Hematopoietic multipotent progenitor cell (in vitro differentiated cells): Measurements from ENCODE around the gene RNASEH2B. TPM values are rescaled to one million over a fixed set of nuclear protein-coding genes. Genes with fewer than 3 reads are reported as not detected.

Experiments used
- DNase-seq, 3 donors: peaks; one replicate each; pipeline ENCODE4 v3.0.0-alpha.2; 2011 to 2015; ENCODE audit warnings: low read depth in 2 of 3, low spot score in 2 of 3
- total RNA-seq: library from RNA; depleted of rRNA; stranded (reverse); fragments of >200 nt; gene quantifications from one replicate; pipeline ENCODE4 v1.2.3, GENCODE V29; 2012

RNASEH2B gene
- total RNA-seq, 1 donor = 57.1 TPM

DNA sequence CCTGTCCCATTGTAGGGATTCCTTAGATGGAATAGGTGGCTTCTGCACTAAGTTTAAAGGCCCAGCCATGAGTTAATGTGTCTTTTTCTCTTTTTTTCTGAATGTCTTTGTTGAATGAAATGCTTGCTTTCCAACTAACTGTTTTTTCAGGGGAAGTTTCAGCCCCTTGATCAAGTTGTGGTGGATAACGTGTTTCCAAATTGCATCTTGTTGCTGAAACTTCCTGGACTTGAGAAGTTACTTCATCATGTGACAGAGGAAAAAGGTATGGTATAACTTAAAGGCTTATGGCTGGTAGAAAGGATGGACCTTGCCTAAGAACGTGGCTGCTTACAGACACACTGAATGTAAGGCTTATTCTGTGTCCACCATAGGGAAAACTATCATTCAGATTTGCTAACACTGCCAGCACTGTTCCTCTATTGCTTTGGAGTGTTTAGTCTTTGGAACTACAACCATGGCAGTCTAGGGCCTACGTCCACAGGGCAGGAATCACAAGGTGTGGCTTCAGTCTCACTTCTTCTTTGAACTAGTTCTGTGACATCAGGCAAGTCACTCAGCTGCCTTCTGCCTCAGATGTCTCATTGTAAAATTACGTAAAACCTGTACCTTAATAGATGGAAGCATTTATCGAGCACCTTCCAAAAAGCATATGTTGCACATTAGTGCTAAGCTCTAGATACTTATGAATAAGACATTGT is 25.3 kb downstream of the RNASEH2B start:
- no peak for DNase-seq

DNA sequence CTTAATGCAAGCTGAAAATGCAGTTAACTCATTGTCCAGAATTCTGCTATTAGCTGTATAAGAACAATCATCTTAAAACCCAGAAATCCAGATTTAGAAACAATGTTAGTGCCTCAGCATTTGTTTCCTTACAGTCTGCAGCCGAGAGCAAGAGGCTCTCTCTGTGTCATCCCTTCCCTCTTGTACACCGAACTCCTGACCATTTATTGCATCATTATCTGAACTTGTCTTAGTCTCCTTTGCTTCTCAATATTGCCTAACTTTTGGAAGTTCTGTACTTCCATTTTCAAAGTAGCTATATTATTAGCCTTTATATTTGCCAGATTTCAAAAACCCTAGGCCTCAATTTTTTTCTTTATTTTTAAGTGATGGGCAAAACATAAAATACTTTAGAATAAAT is 27.1 kb downstream of the RNASEH2B start:
- no peak for DNase-seq

DNA sequence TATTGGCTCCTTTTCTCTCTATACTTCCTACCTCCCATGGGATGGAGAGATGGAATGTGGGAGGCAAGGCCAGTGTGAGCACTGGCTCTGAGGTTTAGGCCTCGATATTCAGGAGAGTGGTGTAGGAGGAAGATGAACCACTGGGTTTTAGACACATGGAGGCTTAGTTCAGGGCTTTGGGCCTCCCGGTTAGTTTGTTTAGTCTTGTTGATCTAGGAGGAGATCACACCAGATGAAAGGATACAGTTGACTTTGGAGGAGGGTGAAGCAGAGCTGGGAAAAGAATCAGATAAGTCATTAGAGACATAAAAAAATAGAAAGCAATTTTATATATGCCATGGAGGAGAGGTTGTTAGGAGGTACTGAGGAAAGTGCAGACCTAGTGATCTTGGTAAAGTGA is 30.9 kb downstream of the RNASEH2B start:
- DNase-seq = no peak

DNA sequence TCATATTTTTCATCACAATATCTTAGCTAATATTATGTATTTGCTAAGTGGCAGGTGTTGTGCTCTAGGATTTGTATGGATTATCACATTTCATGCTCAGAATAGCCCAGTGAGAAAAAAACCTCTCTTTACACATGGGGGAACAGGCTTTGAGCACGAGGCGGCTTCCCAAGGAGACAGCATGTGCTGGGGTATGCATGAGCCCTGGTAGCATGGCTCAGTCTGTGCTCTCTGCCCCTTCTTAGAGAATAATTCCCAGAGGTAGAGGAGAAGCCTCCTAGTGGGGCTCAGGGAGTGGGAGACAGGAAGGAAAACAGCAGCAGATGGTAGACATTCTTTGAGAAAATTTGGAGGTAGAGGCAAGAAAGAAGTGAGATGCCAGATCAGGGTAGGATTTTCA is 31.6 kb downstream of the RNASEH2B start:
- DNase-seq = no peak

DNA sequence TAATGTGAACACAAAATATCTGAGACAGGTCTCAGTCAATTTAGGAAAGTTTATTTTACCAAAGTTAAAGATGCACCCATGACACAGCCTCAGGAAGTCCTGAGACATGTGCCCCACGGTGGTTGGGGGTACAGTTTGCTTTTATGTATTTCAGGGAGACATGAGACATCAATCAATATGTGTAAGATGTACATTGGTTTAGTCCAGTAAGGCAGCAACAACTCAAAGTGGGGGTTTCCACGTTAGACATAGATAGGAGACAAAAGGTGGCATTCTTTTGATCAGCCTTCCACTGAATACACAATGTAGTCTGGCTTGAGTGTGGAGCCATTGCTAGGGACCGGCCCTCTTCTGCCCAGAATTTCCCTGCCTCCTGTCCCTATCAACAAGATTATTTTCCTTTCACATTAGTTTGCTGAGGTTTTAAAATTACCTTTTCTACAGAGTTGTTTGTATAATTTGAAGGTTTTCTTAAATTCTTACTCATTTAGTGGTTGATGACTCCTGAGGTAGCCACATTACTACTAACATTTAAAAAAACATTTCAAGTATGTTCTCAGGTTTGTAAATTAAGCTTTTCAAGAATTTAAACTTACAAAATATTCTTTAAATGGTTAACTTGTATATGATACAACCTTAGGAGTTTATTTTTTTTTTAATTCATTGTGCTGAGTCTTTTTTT is 33.2 kb downstream of the RNASEH2B start:
- no peak for DNase-seq

DNA sequence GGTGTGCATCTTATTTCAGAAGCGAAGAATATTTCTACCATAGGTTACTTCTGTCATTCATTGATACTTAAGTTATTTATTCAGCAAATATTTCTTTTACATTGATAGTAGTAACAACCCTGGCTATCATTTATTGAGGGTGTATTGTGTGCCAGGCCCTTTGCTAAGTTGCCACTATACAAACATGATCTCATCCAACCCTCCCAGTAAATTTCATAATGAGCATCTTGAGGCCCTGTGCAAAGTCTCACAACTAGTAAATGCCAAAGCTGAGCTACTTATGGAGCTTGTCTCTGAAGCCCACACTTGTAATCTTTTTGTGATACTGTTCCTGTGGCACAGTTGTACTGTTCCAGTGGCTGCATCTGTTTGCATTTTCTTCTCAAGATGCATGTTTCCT is 36.1 kb downstream of the RNASEH2B start:
- no peak for DNase-seq

DNA sequence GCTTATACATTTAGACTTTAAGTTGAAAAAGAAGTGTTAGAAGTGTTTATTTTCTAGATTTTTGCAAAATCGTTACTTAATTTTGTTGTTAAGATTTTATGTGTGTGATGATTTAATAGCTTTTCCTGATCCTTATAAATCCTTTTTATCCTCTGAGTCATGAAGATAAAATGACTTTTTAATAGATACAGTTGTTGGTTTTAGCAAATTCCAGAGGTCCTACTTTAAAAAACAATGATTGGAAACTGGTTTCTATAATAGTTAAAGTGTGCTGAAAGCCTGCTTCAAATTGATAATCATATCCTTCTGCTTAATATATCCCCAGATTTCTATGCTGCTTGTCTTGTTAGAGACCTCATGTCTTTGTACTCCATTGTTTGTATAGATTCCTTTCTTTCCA is 39.0 kb downstream of the RNASEH2B start:
- DNase-seq = no peak

DNA sequence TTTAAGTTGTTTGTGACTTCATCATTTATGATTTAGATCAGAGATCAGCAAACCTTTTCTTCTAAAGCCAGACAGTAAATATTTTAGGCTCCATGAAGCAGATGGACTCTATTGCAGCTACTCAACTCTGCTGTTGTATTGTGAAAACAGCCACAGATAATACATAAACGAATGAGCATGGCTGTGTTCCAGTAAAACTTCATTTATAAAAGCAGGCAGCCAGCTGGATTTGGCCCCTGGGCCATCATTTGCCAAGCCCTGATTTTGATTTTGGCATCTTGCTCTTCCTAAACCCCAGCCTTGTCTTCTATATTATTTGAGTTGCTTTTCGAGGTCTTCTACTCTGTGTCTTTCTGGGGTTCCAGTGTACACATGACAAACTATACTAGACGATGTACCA is 41.3 kb downstream of the RNASEH2B start:
- no peak for DNase-seq

DNA sequence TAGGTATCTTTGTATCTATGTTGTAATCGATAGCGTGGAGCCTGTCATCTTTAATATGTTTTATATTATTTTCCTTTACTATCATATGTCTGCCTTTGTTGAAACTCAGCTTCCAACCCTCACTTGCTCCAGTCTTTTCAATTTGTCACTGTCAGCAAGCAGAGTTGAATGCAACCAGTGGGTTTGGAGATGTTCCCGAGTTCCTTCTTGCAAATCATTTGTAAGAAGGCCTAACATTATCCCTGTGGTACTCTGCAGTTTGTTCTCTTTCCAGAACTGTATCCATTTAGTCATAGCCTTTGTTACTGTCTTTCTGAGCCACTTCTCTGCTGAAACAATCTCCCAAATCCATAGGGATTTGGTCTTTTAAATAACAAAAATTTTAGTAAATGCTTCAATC is 41.8 kb downstream of the RNASEH2B start:
- DNase-seq = no peak

DNA sequence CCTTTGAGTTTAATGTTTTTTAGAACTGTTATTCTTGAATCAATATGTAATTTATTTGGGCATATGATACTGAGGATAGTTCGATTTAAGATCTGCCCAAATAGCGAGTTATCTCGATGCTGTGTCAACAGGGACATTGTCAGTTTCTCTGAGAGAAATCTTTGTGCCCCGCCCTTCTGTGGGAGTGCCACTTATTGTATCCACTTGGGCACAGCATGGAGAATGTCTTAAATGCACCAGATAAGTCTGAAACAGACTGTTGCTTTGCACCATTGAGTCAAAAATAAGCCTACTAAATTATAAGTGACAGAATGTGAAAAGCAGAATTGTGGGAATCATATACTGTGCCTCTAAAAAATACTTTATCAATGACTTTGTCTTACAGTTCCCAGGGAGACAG is 45.6 kb downstream of the RNASEH2B start:
- DNase-seq = no peak

DNA sequence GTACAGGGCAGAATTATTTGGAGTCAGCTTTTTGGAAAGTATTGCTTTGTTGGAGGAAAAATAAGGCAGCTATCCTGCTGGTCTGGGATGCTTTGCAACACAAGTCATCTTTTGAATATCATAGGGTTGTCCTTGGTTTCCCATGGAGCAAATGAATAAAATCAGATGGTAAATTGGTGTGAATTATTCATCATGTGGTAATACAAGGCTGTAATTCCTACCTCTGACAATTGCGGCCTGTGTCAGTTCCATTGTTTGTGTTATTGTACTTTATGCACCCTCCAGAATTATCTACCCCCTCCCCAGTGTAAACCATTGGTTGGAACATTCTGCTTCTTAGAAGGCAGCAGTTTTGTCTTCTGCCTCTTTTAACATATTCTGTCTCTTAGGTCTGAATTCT is 46.2 kb downstream of the RNASEH2B start:
- DNase-seq = no peak

DNA sequence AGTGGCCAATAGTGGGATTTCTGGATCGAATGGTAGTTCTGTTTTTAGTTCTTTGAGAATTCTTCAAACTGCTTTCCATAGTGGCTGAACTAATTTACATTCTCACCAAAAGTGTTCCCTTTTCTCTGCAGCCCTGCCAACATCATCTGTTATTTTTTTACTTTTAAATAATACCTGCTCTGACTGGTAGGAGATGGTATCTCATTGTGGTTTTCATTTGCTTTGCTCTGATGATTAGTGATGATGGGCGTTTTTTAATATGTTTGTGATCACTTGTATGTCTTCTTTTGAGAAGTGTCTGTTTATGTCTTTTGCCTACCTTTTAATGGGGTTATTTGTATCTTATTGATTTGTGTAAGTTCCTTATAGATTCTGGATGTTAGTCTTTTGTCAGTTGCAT is 48.0 kb downstream of the RNASEH2B start:
- no peak for DNase-seq

DNA sequence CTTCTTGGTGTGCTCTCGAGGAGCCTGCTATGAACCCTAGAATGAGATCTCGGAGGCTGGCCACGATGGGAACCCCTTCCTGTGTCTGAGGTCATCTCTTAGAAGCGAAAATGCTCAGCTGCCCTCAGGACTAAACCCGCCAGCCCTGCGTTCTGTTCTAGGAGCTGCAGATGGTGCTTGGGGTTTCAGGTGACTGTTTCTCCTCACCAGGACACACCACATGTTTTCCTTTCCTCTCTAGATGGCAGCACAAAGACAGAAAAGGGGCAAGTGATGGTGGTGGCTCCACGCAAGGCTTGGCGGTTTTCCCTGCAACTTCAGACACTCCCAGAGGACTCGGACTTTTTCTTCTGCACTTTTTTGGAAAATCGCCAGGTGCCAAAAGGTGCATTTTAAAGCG is 60.1 kb downstream of the RNASEH2B start:
- peak in 1 of 3 donors; percentile 31 for DNase-seq

DNA sequence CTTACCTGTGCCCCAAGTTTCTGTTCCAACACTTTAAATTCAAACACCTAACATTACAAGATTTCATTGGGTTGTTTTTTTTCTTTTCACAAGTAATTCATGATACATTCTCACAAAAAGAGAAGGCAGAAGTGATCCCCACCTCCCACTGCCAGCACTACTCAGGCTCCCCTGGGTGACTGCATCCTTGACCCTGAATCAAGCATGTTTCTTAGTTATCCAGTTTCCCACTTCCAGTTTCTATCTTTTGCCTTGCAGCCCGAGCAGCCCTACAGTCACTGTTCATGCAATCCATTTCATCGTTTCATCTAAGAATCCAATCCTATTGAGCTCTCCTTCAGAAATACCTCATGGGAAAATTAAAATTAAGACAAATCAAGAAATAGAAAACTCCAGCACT is 61.4 kb downstream of the RNASEH2B start:
- no peak for DNase-seq

DNA sequence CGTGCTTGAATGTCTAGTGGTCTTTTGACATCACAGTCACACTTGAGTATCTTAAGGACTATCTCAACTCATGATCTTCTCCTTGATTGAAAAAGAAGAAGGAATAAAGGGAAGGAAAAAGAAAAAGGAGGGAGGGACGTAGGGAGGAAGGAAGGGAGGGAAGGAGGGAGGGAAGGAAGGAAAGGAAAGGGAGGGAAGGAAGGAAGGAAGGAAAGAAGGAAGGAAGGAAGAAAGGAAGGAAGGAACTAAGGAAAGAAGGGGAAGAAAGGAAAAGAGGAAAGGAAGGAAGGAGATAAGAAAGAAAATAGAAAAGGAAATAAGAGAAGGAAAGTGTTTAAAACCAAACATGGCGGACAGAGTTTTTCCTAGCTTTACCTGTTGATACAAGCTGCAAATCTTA is 64.7 kb downstream of the RNASEH2B start:
- no peak for DNase-seq

DNA sequence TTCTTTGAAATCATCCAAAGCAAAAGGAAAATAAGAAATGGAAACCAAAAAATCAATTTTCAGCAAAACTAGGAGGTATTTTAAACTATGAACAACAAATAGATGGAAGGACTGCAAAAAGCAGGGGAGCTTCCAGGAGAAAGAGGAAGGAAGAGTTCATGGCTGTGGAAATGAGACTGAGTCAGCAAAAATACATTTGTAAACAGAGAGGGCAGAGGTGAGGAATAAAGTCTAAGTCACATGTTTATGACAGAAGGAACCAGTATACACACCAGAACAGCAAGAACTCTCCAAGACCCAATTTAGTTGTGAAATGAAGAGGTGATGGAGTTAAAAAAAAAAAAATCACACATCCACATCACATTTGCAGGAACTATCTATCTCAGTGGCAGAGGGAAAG is 69.6 kb downstream of the RNASEH2B start:
- DNase-seq = peak in 1 of 3 donors; percentile 18

DNA sequence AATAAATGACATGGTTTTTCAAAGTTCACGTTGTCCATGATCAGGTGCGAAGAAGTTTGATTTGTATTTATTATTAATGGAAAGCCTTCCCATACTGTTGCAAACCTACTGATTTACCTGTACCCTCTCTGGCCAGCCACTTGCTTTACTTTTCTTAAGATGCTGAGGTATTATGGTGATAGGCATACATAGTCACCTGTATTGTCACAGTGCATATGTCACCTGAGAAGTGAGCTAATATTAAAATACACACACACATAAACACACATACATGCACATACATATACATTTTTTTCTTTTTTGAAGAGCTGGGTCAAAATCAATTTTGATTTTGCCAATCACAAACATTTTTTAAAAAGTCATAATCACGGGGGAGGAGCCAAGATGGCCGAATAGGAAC is 72.1 kb downstream of the RNASEH2B start:
- no peak for DNase-seq

DNA sequence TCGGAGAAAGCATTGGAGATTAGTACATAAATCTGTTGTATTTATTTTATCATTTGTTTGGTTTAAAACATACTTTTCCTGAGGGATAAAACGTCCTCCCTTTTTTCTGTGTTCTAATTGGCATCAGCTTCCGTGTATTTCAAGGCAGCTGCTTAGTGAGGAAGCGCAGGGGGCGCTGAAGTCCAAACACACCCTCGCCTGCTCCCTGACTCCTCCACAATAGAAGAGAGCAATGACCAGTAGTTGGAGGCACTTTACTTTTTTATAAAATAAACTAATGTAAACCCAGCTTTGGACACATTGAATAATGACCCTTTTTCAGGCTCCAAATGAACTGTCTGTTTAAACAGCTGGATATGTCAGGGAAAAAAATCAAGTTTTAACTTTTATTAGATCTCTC is 79.9 kb downstream of the RNASEH2B start:
- DNase-seq = peak in 2 of 3 donors; percentile 56 to 58

DNA sequence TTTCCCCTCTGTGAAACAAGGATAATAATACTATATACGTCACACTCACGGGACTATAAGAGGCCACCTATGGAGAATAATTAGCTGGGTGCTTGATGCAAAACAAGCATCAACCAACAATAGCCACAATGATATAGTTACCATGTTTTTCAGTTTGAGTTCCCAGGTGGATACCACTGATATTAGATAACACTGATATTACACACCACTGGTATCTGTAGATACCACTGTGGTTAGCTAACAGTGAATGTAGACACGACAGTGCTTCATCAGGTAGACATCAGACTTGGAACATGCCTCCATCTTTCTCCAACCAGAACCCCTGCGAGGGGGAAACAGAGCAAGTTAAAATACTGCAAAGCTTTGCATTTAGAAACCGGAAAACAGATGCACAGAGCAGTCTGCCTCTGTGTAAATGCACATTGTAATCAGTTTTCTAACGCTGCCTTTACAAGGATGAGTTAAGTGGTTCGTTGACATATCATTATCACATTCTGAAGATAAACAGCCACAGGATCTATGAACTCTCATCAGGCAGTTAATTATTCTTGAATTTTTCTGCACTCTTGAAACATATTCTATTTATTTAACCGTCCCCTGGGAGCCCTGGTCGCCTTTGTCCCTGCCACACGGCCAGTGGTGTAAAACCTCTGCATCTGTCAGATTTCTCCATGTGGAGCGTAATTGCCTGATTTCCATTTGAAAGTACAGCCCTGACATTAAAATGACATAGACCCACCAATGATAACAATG is 80.7 kb downstream of the RNASEH2B start:
- no peak for DNase-seq

DNA sequence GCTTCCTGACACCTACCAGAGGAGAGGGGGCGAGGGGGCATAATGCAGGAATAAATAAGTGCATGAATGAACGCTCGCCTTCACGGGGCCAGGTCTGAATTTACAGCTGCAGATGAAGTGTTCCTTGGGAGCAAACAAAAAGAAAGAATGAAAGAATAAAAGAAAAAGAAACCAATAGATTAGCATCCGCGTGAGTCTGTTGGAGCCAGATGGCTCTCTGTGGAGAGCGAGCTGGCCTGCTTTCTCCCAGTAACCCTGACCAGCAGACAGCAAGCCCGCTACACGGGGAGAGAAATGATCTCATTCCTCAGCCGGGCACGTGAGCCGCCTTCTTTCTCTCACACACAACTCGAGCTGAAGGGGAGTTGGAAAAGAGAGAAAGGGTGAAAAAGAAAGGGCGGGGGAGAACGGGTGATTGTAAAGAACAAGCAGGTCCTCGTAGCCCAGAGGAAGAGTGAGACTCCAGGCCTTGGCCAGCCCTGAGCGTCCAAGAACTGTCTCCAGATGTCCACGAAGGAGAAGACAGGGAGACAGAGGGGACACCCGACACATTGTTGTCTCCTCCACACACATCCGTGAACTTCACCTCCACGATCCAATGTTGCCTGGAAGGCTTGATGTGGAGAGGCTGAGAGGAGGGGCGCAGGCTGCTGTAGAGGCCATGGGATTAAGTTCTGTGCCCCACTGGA is 81.4 kb downstream of the RNASEH2B start:
- DNase-seq = no peak
